Esophagus mucosa (tissue), 1 donor: ENCODE measurements around the gene MSH3. TPM values are rescaled to one million over a fixed set of nuclear protein-coding genes. Genes with fewer than 3 reads are reported as not detected.
"Not testable (repeated sequence)": the region's sequence is repeated elsewhere in the genome, so short reads cannot be mapped to it uniquely, and the experiment has no call there.

ENCODE experiments used
- ATAC-seq: fragments of 200-7000 bp; cut with Tn5 transposase; one replicate; pipeline ENCODE4 v1.9.1; 2020
- total RNA-seq: library from RNA; stranded (reverse); gene quantifications from one replicate; pipeline ENCODE4 v1.2.4, GENCODE V29; 2023
- donor health status: DM: yes; HTN: yes; CAD: no.

MSH3 gene
- total RNA-seq, 1 donor from 2014 or later = 11.4 TPM

DNA sequence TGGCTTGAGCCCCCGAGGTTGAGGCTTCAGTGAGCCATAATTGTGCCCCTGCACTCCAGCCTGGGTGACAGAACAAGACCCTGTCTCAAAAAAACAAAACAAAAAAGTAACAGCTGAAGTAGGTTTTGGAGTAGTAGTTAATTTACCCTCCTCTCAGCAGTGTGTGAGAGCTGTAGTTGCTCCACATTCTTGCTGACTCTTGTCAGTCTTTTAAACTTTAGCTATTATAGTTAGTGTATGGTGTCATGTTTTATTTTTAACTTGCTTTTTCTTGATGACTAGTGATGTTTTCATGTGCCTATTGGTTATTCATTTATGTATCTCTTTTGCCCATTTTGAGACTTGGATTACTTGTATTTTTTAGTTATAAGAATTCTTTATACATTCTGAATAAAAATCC, 53.2 kb downstream of the MSH3 start:
- ATAC-seq = no peak

DNA sequence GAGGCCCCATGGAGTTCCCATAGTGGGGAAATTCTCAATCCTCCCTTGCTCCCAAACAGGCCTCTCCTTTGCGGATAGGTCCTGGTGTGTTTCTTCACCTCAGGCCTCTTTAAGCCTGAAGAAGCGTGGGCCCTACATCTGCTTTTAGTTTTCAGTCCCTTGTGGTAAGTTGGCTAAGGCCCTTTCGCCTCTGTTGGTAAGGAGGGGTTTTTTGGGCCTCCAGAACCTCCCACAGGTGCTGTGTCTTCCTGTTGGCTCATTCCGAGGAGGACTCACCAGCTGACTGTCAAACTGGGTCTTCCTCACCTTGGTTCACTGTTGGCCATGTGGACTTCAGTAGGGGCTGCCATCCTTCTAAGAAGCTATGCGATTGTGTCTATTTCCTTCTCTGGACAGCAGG, 56.8 kb downstream of the MSH3 start:
- no peak for ATAC-seq

DNA sequence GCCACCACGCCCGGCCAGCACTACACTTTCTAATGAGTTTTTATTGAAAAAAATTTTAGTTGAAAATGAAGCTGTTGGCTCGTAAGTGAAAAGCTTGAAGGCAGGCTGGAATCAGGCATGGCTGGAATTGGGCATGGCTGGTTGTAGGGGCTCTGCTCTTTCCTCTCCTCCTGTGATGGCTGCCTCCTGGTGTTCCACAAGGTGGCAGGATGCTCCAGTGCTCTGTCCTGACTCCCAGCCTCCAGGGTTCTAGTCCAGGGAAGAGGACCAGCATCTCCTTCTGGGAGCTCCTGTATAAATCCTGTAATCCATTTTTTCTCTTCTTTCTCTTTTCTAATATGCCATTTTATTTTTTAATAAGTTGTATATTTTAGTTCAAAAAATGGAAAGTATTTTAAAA, 57.5 kb downstream of the MSH3 start:
- no peak for ATAC-seq

DNA sequence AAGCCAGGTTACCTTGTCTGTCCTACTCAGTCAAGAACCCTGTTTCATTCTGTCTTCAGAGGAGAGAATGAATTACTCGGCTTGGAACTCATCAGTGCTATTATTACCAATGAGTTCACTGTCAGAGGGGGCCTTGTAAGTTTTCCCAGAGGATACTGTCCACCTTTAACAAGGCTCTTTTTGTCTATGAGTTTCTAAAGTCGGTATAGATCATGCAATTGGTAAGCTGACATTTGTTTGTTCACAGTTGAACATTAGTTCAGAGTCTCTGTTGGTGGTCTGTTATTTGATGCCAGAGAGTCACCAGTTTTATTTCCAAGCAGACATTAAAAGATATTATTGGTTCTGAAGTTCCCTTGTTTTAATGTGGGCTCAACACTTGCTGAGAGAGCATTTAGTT, 58.5 kb downstream of the MSH3 start:
- ATAC-seq = no peak

DNA sequence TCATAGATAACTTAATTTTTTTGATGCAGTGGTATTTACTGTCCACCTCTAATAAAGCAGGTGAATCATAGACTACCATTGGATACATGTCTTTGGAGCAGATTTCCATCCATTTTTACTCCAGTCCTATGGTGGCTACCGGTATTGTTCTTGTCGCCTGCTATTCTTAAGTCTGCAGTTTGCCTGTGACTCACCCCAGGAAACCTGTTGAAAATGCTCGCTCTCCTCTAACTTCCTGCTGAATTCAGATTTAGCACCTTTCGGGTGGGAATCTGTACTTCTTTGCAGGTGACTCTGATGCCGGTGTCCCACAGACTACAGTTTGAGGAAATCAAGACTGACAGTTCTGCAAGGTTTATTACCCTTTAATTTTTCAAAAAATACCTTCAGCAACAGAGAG, 59.2 kb downstream of the MSH3 start:
- ATAC-seq = no peak

DNA sequence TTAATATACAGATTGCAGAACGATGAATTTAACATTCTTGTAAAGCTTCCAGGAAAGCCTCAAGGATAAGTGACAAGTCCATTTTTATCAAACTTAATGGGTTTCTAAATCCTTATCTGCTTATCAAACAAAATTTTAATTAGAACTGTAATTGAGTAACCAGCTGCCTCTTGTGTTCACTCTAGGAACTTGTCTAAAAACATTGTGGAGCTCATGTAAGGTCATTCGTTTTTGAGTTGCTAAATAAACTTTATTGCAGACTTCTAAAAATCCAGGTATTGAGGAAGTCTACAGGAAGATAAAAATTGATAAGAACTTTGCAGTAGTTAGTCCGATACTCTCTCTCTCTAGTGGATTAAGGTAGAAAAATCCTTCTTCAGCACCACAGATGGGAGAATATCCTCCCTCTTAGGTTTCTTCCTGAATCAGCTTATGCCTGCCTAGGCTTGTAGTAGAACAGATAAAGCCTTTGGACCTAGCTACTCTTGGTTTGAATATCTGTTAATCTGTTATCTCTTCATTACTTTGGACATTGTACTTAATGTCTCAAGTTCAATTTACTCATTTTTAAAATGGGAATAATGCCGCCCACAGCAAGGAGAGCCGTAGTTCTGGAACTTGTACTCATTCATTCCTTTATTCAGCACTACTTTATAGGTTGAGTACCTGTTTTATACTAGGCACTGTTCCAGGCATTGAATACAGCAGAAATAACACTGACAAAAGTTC, 60.3 kb downstream of the MSH3 start:
- ATAC-seq = no peak

DNA sequence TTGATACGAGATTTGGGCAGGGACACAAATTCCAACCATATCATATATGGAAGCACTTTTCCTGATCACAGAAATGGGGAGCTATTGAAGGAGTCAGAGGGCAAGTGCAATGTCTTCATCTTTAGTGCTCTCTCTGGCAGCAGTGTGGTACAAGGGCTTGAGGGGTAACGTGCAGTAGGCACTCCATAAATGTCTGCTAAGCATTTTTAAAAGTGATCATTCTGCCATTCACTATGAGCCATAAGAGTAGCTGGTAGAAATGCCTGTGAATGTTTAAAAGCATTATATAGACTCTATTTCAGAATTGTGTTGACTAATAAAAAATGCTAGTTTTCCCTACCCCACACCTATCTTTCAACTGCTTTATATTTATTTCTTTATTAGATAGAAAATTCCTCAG, 61.4 kb downstream of the MSH3 start:
- ATAC-seq = no peak

DNA sequence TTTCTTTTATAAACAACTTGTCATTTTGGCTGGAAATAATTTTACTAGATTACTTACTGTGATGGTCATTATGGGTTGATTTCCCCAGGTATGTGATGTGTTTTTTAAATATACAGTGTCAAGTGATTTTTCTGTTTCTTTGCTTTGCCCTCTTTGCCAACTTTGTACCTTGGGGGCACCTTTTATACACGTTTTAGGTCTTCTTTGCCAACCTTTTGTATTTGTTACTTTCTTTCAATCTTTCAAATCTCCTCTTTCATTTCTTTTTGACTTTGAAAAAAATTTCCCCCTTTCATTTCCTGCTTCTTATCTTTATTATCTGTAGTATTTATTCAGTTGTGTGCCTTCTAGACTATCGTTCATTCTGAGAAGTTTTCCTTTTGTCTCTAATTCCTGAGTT, 65.7 kb downstream of the MSH3 start:
- no peak for ATAC-seq

DNA sequence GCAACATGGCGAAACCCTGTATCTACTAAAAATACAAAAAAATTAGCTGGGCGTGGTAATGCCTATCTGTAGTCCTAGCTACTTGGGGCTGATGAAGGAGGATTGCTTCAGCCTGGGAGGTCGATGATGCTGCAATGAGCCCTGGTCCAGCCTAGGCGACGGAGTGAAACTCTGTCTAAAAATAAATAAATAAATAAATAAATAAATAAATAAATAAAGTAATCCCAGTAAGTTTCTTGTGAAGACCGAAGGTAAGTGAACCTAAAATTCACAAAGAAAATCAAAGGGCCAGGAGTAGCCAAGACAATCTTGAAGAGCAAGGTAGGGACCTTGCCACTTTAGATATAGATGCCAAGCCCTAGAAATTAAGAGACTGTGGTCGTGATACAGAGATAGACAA, 68.5 kb downstream of the MSH3 start:
- ATAC-seq = no peak

DNA sequence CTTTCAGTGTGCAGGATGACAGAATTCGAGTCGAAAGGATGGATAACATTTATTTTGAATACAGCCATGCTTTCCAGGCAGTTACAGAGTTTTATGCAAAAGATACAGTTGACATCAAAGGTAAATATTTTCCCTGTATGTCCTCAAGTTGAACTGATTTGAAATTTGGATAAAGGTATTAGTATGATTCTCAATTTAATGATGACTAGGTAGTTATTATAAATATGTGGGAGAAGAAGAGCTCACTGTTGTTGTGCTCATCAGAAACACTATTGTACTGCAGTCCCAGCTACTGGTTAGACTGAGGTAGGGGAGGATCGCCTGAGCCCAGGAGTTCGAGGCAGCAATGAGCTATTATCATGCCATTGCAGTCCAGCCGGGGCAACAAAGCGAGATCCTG, 71.0 kb downstream of the MSH3 start:
- ATAC-seq = no peak

DNA sequence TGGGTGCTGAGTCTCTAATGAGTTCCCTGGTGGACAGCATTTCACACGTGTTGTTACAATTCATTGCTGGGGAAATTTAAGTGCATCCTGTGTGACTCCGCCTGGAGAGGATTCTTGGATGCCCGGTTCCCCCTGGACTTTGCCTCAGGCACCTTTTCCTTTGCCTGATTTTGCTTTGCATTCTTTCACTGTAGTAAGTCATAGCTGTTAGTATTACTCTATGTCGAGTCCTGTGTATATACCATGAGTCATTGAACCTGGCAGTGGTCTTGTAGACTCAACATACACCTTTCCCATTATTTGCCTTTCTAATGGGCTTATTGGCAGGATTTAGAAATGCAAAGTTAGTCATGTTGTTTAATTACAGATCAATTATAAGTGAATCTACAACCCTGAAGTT, 82.3 kb downstream of the MSH3 start:
- no peak for ATAC-seq

DNA sequence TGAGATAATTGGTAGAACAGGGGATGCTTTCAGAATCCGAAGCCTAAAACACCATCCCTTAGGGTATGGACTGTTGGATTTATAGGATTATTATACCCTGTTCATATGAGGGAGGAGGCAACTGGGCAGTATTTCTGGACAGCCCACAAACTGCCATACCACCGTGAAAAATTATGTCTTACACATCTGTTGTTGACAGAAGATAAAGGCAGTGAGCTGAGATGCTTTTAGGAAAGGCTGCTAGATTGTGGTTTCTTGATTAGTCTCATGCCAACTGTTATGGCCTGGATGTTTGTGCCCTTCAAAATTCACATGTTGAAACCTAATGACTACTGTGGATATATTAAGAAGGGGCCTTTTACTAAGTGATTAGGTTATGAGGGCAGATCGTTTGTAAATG, 84.0 kb downstream of the MSH3 start:
- ATAC-seq = no peak

DNA sequence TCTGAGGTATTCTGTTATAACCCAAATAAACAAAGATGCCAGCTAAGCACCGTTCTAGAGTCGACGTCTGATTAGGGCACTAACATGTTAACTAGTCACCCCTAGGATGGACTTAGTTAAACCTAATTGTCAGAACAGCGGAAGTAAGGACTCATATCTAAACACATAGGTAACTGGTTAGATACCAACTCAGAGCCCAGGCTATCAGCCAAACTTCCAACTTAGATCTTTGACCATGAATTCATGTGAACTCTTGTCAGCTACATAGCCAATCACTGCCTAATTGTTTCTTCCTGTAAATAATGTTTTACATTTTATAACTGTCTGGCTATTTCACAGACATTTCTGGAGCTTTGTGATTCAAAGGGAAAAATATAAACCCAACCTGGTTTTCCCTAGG, 84.6 kb downstream of the MSH3 start:
- ATAC-seq = no peak

DNA sequence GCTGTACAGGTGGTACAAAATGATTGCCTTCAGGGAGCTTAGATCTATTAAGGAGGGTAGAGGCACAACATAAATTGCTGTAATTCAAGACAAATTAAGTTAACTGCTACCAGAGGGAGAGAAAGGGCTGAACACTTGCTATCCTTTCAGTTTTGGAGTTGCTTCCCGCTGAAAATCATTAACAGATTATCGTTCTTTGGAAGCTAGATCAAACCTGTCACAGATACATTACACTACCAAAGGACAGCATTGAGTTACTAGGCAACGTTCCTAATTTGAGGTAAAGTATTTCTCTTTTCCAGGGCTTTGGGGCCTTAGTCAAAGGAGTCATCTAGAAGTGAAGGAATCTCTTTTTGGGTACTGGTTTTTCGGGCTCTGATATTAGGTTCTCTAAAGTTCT, 85.0 kb downstream of the MSH3 start:
- ATAC-seq = no peak

DNA sequence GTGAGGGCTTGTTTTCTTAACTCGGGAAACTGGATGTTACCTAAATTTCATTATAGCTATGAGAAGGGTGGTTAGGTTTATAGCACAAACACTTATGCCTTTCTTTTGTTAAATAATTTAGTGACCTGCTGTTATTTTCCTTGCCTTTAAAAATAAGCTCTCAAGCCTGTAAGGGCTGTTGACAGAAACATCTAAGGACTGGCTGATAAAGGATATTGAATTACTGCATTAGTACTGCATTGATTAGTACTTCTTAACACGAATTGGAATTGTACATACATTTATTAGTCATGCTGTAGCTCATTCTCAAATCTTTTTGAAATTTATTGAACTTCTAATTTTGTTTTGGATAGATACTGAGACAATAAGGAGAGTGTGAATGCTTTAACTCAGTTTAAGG, 85.4 kb downstream of the MSH3 start:
- no peak for ATAC-seq

DNA sequence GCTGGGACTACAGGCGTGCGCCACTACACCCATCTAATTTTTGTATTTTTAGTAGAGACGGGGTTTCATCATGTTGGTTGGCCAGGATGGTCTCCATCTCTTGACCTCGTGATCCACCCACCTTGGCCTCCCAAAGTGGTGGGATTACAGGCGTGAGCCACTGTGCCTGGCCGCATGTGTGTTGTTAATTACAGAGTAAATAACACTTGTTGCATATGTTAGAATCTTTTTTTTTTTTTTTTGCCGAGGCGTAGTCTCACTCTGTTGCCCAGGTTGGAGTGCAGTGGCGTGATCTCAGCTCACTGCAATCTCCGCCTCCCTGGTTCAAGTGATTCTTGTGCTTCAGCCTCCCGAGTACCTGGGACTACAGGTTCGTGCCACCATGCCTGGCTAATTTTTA, 86.0 kb downstream of the MSH3 start:
- not testable (repeated sequence) for ATAC-seq

DNA sequence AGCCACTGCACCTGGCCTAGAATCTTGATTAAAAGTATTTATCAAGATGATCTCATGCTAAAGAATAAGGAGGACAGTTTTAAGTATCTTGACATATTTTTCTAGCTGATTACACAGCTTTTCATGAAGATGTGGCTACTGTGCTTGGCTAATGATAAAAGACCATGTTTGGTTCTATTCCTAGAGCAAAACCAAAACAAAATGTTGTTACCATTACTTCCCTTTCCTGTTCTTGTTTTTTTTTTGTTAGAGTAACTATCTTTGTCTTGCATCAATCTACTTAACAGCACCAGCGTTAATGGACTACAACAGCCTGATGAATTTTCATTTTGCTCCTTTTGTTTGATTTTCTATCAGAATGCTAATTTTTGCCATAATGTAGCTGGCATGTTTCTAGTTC, 86.5 kb downstream of the MSH3 start:
- ATAC-seq = no peak

DNA sequence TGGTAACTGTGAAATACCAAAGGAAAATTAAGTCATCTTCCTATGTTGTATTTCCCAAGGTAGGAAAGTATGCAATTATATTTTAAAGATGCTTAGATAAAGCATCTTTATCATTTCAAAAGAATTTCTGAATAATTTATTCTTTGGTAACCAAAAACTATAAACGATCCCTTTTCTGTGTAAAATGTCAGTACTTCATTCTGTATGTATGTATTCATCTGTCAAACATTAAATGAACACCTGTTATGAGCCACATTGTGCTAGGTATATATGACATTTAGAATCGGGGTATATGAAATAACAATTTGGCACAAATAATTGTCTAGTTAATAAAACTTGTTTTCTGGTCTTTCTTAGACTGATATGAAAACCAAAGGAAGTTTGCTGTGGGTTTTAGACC, 89.7 kb downstream of the MSH3 start:
- ATAC-seq = no peak

DNA sequence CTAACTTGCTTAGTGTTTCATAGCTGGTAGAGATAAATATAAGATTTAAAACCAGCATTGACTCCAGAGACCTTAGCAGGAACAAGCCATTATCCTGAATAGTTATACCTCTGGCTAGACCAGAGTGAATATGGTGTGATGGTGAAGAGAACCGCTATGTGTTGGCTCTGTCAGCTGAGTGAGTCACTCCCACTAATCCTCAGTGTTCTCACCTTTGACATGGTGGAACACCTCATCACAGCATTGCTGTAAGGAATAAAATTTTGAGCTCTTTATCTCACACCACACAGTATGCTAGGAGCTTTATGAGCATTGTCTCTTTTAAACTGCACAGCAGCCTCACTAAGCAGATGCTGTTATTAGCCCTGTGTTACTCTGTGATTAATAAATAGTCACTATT, 91.0 kb downstream of the MSH3 start:
- ATAC-seq = peak; percentile 87

DNA sequence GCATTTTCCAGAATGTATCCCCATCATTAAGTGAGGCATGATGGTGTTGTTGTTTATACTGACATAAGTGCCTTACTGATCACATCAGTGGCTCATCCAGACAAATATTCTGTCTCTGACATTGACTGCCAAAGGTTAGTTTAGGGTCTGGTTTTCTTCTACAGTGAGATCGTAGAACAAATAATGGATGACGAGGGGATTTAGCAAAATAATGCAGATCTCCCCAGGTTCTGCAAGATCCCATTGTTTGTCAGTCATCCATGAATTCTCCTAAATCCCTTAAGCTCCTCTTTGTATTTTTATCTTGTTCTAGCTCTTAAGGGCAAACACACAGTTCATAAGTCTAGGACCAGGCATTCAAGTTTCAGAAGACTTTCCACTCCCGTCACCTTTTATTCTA, 93.5 kb downstream of the MSH3 start:
- no peak for ATAC-seq

DNA sequence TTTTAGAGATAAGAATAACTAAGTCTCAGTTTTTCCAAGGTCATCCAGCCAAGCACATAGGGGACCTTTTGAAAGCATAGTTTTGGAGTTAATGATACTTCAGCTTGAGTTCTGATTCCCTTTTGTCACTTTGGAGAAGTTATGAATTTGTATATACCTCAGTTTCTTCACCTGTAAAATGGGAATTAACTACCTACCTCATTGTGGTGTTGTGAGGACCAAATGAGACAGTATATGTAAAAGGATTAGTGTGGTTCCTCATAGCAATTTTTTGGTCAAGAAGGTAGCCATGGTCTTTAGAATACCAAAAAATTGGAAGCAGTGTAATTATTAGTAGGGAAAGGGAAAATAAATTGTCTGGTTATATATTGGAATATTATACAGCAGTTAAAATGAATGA, 98.0 kb downstream of the MSH3 start:
- ATAC-seq = no peak

DNA sequence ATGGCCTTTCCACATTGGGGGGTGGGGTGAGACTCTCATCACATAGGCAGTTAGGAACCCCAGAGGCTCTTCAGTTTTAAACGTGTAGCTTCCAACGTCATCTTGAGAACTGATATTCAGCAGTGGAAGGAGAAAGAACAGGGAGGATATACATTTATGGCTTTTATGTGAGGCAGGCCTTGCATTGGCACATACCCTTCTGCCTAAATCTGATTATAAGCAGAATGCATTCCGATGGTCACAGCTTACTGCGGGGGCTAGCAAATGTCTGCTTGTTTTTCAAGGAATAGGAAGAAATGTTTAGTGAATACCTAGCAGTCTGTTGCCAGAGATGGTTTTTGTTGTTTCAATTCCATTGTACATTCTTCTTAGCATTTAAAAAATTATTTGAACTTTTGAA, 99.3 kb downstream of the MSH3 start:
- no peak for ATAC-seq

DNA sequence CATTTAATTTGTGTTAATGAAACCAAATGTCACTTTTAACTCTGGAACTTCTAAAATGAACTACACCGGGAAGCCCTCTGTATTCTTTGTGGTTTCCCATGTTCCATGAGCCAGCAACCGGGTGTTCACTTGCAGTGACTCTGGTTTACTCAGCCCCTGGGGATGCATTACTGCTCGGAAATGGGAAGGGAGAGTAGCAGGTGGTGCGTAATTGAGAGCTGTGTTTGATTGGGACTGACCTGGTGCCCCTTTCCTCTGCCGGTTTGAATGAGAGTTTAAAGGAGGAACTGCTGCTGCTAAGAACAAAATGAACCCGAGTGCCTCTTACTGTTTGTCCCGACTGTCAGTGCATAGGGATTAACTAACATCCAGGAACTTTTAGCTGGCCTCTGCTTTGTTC, 100.4 kb downstream of the MSH3 start:
- peak; percentile 35 for ATAC-seq

DNA sequence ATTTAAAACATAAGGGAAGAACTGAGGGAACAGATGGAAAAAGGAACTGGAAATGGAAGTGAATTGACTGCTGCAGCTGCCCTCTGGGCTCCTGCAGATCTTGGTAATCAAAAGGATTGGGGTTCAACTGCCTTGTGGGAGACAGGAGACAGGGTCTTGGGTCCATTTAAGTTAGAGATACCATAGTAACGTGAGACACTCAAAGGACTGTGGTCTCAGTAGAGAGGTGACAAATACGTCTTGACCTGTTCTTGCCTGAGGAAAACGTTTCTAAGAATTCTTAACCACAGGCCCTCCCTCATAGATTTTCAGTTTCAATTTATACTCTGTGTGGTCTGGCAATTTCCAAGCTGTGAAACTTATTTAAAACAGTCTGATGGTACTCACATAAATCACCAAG, 101.2 kb downstream of the MSH3 start:
- ATAC-seq = peak; percentile 18

DNA sequence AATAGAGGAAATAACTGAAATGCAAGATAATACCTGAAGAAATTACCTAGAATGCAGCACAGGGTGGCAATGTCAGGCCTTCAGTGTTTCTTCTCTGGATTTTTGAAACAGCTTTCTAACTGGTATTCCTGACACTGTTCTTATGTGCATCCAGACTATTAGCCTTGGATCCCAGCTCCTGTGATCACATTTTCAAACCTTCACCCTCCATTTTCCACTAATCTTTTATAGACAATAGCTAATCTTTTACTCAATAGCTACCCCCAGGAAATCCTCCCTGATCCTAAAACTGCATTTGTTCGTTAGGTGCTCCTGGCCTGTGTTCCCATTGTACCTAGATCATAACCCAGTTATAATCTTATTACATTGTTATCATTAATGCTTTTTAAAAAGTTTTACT, 101.8 kb downstream of the MSH3 start:
- ATAC-seq = no peak
